Measurements from ENCODE around the gene INSL3.

DNA sequence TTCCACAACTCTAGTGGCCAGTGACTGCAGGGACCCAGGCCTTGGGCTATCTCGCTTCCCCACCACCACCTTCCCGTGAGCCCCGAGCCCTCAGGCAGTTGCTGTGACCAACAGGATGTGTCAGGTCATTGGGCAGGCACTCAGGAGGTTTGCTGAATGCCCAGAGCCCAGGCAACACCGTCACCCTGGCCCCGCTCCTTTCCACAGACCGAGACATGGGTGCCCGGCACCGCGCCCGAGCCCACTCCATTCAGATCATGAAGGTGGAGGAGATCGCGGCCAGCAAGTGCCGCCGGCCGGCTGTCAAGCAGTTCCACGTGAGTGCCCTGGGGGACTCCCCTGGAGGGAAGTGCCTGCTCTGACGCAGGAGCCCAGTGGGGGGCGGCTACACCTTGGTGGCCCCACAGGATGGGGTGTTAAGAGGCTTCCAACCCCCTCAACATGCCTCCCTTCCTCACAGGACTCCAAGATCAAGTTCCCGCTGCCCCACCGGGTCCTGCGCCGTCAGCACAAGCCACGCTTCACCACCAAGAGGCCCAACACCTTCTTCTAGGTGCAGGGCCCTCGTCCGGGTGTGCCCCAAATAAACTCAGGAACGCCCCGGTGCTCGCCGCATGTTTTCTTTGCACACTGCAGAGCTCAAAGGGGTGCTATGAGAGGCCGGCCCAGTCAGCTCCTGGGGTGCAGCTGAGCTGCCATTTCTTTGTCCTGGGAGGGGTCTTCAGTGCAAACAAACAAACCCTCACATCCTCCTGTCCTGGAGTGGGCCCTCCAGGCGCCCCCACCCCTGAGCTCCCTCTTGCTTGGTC, 41.6 kb upstream of the INSL3 start:
- TF ChIP-seq, protein P1, sequence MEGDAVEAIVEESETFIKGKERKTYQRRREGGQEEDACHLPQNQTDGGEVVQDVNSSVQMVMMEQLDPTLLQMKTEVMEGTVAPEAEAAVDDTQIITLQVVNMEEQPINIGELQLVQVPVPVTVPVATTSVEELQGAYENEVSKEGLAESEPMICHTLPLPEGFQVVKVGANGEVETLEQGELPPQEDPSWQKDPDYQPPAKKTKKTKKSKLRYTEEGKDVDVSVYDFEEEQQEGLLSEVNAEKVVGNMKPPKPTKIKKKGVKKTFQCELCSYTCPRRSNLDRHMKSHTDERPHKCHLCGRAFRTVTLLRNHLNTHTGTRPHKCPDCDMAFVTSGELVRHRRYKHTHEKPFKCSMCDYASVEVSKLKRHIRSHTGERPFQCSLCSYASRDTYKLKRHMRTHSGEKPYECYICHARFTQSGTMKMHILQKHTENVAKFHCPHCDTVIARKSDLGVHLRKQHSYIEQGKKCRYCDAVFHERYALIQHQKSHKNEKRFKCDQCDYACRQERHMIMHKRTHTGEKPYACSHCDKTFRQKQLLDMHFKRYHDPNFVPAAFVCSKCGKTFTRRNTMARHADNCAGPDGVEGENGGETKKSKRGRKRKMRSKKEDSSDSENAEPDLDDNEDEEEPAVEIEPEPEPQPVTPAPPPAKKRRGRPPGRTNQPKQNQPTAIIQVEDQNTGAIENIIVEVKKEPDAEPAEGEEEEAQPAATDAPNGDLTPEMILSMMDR (IDR thresholded peaks at IDR 0.05; ENCODE audit: borderline replicate concordance, extremely low read depth, low read length, poor library complexity, severe bottlenecking): no peak
- TF ChIP-seq EZH2 (IDR thresholded peaks at IDR 0.05; ENCODE audit: borderline replicate concordance, low read depth, low read length, severe bottlenecking): no peak

All from DND-41 (cell line).